Hepatocyte (in vitro differentiated cells): ENCODE data around the gene UPF3B. TPM values are rescaled to one million over a fixed set of nuclear protein-coding genes. Genes with fewer than 3 reads are reported as not detected.

Experiments used
- DNase-seq: peaks from one replicate; pipeline ENCODE4 v3.0.0-alpha.2; 2016; ENCODE audit warnings: low spot score
- H2AFZ ChIP-seq: fragments of 200-600 bp; sonication (generic); 2 replicates; pipeline ENCODE4 v1.6.0; 2016; ENCODE audit warnings: antibody characterized with exemption, mild to moderate bottlenecking
- H3K27ac ChIP-seq: fragments of 200-600 bp; sonication (generic); 2 replicates; pipeline ENCODE4 v1.5.1; 2016; ENCODE audit warnings: mild to moderate bottlenecking
- H3K27me3 ChIP-seq: fragments of 200-600 bp; sonication (generic); 2 replicates; pipeline ENCODE4 v1.6.1; 2016
- H3K36me3 ChIP-seq: fragments of 200-600 bp; sonication (generic); replicated peaks from 2 replicates; pipeline ENCODE4 v1.5.1; 2016; ENCODE audit warnings: low read depth; ENCODE audit not compliant: insufficient read depth
- H3K4me1 ChIP-seq: fragments of 200-600 bp; sonication (generic); 2 replicates; pipeline ENCODE4 v1.5.1; 2016; ENCODE audit warnings: mild to moderate bottlenecking, moderate library complexity; ENCODE audit not compliant: insufficient read depth
- H3K4me2 ChIP-seq: fragments of 200-600 bp; sonication (generic); 2 replicates; pipeline ENCODE4 v1.6.0; 2016
- H3K4me3 ChIP-seq: fragments of 200-600 bp; sonication (generic); 2 replicates; pipeline ENCODE4 v1.5.1; 2016; ENCODE audit warnings: mild to moderate bottlenecking
- H3K79me2 ChIP-seq: fragments of 200-600 bp; sonication (generic); 2 replicates; pipeline ENCODE4 v1.6.0; 2017; ENCODE audit warnings: mild to moderate bottlenecking
- H3K9me2 ChIP-seq: fragments of 200-600 bp; sonication (generic); replicated peaks from 2 replicates; pipeline ENCODE4 v1.6.0; 2017; ENCODE audit warnings: mild to moderate bottlenecking; ENCODE audit not compliant: insufficient read depth
- H3K9me3 ChIP-seq: fragments of 200-600 bp; sonication (generic); 2 replicates; pipeline ENCODE4 v1.5.1; 2016; ENCODE audit warnings: low read depth, mild to moderate bottlenecking
- H4K20me1 ChIP-seq: fragments of 200-600 bp; sonication (generic); 2 replicates; pipeline ENCODE4 v1.6.0; 2016; ENCODE audit warnings: mild to moderate bottlenecking; ENCODE audit not compliant: insufficient read depth, poor library complexity, severe bottlenecking
- CTCF ChIP-seq: fragments of 200-600 bp; sonication (generic); IDR thresholded peaks from 2 replicates; pipeline ENCODE4 v1.5.1; 2016; ENCODE audit warnings: antibody characterized with exemption, mild to moderate bottlenecking; ENCODE audit not compliant: poor library complexity
- EZH2 ChIP-seq: fragments of 200-600 bp; sonication (generic); IDR thresholded peaks from 2 replicates; pipeline ENCODE4 v1.6.1; 2016; ENCODE audit warnings: antibody characterized with exemption, mild to moderate bottlenecking, borderline replicate concordance
- EZH2phosphoT487 ChIP-seq: fragments of 200-600 bp; sonication (generic); IDR thresholded peaks from one replicate; pipeline ENCODE4 v1.6.1; 2018; ENCODE audit warnings: antibody characterized with exemption, mild to moderate bottlenecking, low read depth, moderate library complexity; ENCODE audit not compliant: unreplicated experiment, severe bottlenecking
- WGBS: methylation state at CpG from one replicate; pipeline ENCODE4 v1.1.6; 2016; ENCODE audit warnings: low lambda C conversion rate; ENCODE audit errors: missing lambda C conversion rate; 5-methylcytosine and 5-hydroxymethylcytosine counted together
- polyA plus RNA-seq: library from polyadenylated mRNA; unstranded; fragments of >200 nt; fragmentation: Nextera tagmentation; extraction: Ambion mirVana; gene quantifications from 2 replicates; pipeline ENCODE4 v1.2.1, GENCODE V29; 2016
- small RNA-seq: library from RNA; depleted of rRNA; stranded (forward); fragments of <200 nt; gene quantifications from one replicate; pipeline ENCODE3, GENCODE V24; 2014
- total RNA-seq: library from RNA; depleted of rRNA; stranded (reverse); fragments of >200 nt; gene quantifications from 2 replicates; pipeline ENCODE4 v1.2.3, GENCODE V29; 2014

The UPF3B gene
- total and polyA plus RNA-seq, 2 experiments from 2014 or later, result 4.3 to 6.7 TPM

- H3K27ac ChIP-seq, result no peak overlapping the region
- DNase-seq, result no peak
- peak; percentile 6 for TF ChIP-seq CTCF
- no peak for TF ChIP-seq EZH2
- TF ChIP-seq EZH2phosphoT487, result no peak
- no peaks in the 10 kb centered on the region for H3K9me2 ChIP-seq
- 86% methylated on average over 14 of the region's 14 CpGs for WGBS
- H4K20me1 ChIP-seq, result peaks cover 36% of the 10 kb centered on the region
- no peaks in the 10 kb centered on the region for H3K4me1 ChIP-seq
- no peaks in the 10 kb centered on the region for H3K27me3 ChIP-seq
- no peaks in the 10 kb centered on the region for H3K9me3 ChIP-seq
- no peak overlapping the region for H3K4me3 ChIP-seq
- H3K79me2 ChIP-seq, result peaks cover 31% of the 10 kb centered on the region
- no peak overlapping the region for H2AFZ ChIP-seq
- no peaks in the 10 kb centered on the region for H3K36me3 ChIP-seq
- no peak overlapping the region for H3K4me2 ChIP-seq
Measured at GRCh38 chrX:119784747-119785446, 67.9 kb downstream of the UPF3B start.

Small RNA genes lying within 50 kb of the gene (small RNA-seq; reads per million reads assigned to genes)
- gene SNORA69, result not detected

Other genes starting within 250 kb of the UPF3B start
- 5.8 and 9.0 TPM in 2 replicates for gene NKRF, start 246.5 kb downstream of the UPF3B start, total RNA-seq
- 2.4 and 3.0 TPM in 2 replicates for gene NKRF, start 246.5 kb downstream of the UPF3B start, polyA plus RNA-seq
- 24.7 and 31.4 TPM in 2 replicates for gene SEPTIN6, start 159.8 kb downstream of the UPF3B start, total RNA-seq
- gene SEPTIN6, start 159.8 kb downstream of the UPF3B start, polyA plus RNA-seq, result 21.3 and 25.3 TPM in 2 replicates
- gene SOWAHD, start 94.4 kb downstream of the UPF3B start, total RNA-seq, result 0.24 and 1.00 TPM in 2 replicates
- 1.3 and 2.0 TPM in 2 replicates for gene SOWAHD, start 94.4 kb downstream of the UPF3B start, polyA plus RNA-seq
- gene RPL39, start 61.3 kb downstream of the UPF3B start, total RNA-seq, result 6,564 and 8,635 TPM in 2 replicates
- gene RPL39, start 61.3 kb downstream of the UPF3B start, polyA plus RNA-seq, result 647 and 687 TPM in 2 replicates
- 19.7 and 25.8 TPM in 2 replicates for gene RNF113A, start 18.8 kb upstream of the UPF3B start, total RNA-seq
- gene RNF113A, start 18.8 kb upstream of the UPF3B start, polyA plus RNA-seq, result 14.1 and 19.7 TPM in 2 replicates
- 68.3 and 84.4 TPM in 2 replicates for gene NDUFA1, start 18.9 kb upstream of the UPF3B start, total RNA-seq
- 321 and 324 TPM in 2 replicates for gene NDUFA1, start 18.9 kb upstream of the UPF3B start, polyA plus RNA-seq
- not detected in 2 replicates for gene AKAP14, start 42.9 kb upstream of the UPF3B start, total RNA-seq
- not detected in 2 replicates for gene AKAP14, start 42.9 kb upstream of the UPF3B start, polyA plus RNA-seq
- 7.1 and 7.7 TPM in 2 replicates for gene NKAP, start 90.8 kb upstream of the UPF3B start, total RNA-seq
- gene NKAP, start 90.8 kb upstream of the UPF3B start, polyA plus RNA-seq, result 4.3 and 4.4 TPM in 2 replicates
- not detected in 2 replicates for gene RHOXF2B, start 224.7 kb upstream of the UPF3B start, total RNA-seq
- not detected in 2 replicates for gene RHOXF2B, start 224.7 kb upstream of the UPF3B start, polyA plus RNA-seq